Measurements from ENCODE around the gene BSN.

- TF ChIP-seq CTCF (conservative IDR thresholded peaks at IDR 0.05; ENCODE audit: low read depth, low read length): no peak
- TF ChIP-seq RAD21 (IDR thresholded peaks at IDR 0.05; ENCODE audit: low read length): no peak
- no peak for TF ChIP-seq POLR2A (IDR thresholded peaks at IDR 0.05; ENCODE audit: low read depth, low read length)
- no peak for TF ChIP-seq USF2 (IDR thresholded peaks at IDR 0.05; ENCODE audit: low read depth, low read length)
- TF ChIP-seq CEBPB (IDR thresholded peaks at IDR 0.05; ENCODE audit: low read depth, low read length): no peak
- no peak for TF ChIP-seq MXI1 (IDR thresholded peaks at IDR 0.05; ENCODE audit: borderline replicate concordance, low read depth, low read length)
- no peak for TF ChIP-seq RCOR1 (IDR thresholded peaks at IDR 0.05; ENCODE audit: insufficient replicate concordance, low read length)
- TF ChIP-seq MAFK (IDR thresholded peaks at IDR 0.05; ENCODE audit: low read depth, low read length): no peak
- TF ChIP-seq RFX5 (IDR thresholded peaks at IDR 0.05; ENCODE audit: low read depth, low read length): no peak
- no peak for TF ChIP-seq SMC3 (IDR thresholded peaks at IDR 0.05; ENCODE audit: low read depth, low read length)
- TF ChIP-seq FOS (IDR thresholded peaks at IDR 0.05; ENCODE audit: low read depth, low read length): no peak
- no peak for TF ChIP-seq ELK1 (IDR thresholded peaks at IDR 0.05; ENCODE audit: borderline replicate concordance, low read depth, low read length)
- TF ChIP-seq BHLHE40 (IDR thresholded peaks at IDR 0.05; ENCODE audit: low read depth, low read length): 0 out of 2 replicates have a peak, but pooled peaks have one; percentile 6
- no peak for TF ChIP-seq MAZ (IDR thresholded peaks at IDR 0.05; ENCODE audit: borderline replicate concordance, low read depth, low read length)
Measured at GRCh38 chr3:49607105-49607591, 52.9 kb downstream of the BSN start.

Measured in IMR-90 (cell line).